ENCODE measurements around the gene WNT9A.
"Not testable (repeated sequence)": the region's sequence is repeated elsewhere in the genome, so short reads cannot be mapped to it uniquely, and the experiment has no call there.

WNT9A gene

DNA sequence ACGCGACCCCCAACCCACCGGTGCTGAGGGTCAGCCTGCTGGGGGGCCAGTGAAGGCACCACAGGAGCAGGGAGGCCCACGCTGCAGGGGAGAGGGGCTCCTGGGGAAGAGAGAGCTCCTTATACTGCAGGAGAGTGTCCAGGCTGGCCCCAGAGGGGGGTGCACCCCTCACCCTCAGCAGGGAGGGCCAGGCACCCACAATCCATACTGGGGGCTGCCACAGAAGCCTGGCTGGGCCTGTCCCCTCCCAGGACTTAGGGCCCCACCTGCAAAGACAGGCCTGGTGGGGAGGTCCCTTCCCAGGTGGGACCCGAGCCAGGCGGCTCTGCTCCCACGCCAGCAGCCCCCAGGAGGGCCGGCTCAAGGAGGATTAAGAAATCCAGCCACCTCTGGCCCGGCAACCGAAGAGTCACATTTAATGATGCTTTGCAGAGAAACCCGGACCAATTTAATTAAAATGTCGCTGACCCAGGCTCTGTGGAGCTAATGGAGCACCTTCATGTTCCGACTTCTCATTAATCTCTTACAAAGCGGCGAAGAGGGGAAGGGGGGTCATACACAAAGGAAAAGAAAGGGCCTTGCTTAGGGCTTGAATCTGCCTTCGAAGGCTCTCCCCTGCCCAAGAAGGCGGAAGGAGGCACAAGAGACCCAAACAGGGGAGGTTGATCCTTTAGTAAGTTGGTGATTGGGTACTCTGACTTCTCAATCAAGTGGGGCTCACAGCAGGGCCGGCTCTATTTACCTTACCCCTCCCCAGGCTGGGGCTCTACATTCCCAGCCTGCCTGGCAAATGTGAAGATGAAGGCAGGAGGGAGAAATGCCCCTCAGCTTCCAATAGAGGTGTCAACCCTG lies 25.0 kb downstream of the WNT9A start:
- no peak for DNase-seq

- DNase-seq, result no peak
Measured at GRCh38 chr1:227921461-227922185, 26.1 kb downstream of the WNT9A start.

- DNase-seq, result no peak
Measured at GRCh38 chr1:227920896-227921295, 26.8 kb downstream of the WNT9A start.

GRCh38 chr1:227920426-227920825 lies 27.3 kb downstream of the WNT9A start:
- DNase-seq, result no peak

DNA sequence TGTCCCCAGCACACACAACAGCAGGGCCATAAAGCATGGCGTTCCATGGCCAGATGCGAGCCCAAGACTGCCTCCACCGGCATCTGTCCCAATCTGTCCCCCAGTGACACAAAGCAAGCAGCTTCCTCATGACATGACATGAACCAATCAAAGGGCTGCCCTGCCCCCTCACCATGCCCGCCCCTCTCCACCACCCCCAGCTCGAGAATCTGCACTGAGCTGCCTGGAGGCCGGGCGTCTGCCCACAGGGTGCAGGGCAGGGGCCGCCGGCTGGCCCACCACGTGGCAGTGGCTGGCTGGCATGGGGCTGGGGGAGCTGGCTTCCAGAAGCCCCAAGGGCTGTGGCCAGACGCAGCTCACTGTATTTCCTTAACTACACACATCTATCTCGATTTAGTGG lies 27.8 kb downstream of the WNT9A start:
- DNase-seq, result no peak

DNA sequence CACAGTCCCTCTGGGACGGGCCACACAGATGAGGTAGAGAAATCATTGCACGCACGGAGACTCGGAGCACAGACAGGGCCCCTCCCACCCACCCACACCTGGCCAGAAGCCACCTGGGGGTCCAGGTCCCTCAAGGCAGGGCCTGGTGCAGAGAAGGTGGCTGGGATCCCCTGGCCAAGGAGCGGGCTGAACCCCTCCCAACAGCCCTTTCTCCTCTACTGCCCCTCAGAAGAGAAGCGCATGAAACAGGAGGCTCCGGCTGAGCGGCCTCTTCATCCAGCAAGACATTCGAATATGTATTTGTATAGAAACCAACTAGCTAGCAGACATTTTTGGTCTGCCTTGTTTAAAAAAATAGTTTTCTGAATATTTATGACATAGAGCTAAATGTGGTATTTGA lies 29.0 kb downstream of the WNT9A start:
- DNase-seq, result no peak

DNA sequence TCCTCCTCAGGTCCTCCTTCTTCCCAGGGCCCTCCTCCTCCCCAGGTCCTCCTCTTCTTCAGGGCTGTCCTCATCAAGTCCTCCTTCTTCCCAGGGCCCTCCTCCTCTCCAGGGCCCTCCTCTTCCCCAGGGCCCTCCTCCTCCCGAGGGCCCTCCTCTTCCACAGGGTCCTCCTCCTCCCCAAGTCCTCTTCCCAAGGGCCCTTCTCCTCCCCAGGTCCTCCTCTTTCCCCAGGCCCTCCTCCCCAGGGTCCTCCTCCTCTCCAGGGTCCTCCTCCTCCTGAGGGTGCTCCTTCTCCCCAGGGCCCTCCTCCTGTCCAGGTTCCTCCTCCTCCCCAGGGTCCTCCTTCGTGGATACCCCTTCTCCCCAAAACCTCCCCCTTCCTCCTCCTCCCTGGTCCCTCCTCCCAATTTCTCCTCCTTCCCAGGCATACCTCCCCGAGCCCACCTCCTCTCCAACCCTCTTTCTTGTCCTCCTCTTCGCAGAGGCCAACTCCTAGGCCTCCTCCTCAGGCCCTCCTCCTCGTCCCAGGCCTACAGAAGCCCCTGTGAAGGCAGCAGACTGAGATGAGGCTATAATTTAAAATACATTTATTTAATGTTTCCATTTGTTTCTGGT lies 29.5 kb downstream of the WNT9A start:
- no peak for DNase-seq

DNA sequence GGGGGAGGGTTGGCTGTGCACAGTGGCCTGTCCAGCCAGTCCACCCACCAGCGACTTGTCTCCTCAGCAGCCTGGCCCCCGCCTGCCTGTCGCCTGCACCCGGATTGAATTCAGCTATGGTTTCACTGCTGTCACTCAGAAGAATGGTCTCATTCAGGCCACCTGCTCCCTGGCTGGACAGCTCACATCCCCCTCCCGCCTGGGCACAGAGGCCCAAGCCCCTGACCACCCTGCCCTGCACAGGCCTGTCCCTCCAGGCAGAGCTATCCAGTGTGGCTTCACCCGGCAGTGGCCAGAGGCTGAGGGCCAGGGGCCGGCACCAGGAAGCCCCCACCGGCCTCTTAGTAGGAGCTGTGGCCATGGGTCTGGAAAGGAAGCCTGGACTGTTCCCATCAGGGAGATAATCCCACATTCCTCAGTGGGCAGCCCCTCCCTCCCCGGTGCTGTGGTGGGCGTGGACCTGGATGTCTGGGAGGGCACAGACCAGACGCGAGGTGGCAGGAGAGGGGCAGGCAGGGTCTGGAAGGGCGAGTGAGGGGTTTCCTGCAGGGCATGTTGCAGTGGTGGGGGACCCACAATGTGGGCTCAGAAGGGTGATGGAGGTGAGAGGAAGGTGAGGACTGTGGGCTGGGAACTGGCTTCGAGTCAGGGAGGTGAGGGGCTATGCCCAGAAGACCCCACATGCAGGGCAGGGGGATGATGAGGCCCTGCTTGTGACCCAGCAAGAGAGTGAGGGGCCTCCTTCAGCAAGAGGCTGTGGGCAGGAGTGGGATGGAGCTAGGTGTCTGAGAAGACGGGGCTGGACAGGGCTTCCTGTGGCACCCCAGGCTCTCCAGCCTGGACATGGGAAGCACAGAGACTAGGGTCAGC lies 30.4 kb downstream of the WNT9A start:
- no peak for DNase-seq

DNA sequence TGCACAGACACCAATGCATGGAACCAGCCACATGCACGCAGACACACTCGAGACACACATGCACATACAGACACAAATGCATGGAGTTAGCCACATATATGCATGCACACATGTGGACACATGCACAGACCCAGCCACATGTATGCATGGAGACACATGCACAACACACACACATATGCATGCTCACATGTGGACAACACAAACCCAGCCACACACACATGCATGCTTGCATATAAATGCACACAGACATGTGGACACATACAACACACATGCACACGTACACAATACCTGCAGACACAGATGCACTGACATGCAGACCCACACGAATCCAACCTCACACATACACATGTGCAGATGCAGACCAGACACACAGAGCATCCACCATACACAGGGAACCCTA lies 31.1 kb downstream of the WNT9A start:
- DNase-seq, result no peak

DNA sequence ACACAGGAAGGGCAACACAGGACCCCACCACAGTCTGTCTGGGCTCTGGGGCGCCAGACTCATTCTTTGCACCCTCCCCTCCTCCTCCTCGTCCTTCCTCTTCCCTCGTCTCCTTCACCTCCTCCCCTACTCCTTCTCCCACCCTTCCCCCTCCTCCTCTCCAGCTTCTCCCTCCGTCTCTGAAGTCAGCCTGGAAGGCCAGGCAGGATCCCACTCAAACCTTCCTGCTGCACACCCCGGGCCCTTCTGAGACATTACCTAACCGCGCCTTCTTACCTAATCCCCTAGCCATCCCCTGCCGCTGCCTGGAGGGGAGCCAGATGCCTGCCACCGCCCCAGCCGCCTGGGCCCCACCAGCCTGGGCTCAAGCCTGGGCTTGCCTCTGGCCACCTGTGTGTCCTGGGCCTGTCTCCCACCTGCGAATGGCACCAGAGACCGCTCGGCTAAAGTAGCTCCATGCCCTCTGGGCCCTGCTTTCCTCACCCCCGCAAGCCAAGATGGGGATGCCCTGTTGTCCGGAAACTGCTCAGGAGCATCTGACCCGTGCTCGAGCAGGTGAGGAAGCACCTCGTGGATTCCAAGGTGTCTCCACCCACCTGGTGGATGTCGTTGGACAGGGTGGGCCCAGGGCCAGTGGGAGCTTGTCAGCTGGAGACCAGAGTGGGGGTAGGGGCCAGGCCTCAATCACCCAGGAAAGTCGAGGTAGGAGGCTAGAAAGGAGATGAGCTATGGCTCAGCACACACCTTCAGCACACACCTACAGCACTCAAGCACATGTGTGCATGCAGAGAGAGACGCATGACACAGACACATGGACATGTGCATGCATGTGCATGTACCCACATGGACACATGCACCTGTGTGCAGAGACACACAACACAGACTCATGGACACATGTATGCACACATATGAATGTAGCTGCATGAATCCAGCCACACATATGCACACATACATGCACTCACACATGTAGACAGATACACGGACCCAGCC lies 31.9 kb downstream of the WNT9A start:
- no peak for DNase-seq

- DNase-seq, result no peak
Measured at GRCh38 chr1:227914801-227915563, 32.8 kb downstream of the WNT9A start.

- DNase-seq, result no peak
Measured at GRCh38 chr1:227913764-227914721, 33.7 kb downstream of the WNT9A start.

DNA sequence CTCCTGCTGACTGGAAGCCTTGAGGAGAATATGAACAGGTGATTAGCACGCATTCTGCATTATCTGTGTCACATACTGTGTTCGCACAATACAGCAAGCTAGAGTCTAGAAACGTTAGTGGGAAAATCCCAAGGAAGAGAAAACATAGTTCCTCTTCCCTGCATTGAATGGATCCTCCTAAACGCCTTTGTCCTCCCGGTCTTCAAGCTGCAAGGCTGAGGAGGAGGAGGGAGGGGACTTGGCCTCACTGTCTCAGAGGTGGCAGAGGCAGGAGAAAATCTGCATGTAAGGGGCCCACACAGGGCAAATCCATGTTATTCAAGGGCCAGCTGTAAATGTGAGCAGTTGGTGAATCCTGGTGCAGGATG lies 34.4 kb downstream of the WNT9A start:
- no peak for DNase-seq

GRCh38 chr1:227912866-227913265 lies 34.9 kb downstream of the WNT9A start:
- no peak for DNase-seq

DNA sequence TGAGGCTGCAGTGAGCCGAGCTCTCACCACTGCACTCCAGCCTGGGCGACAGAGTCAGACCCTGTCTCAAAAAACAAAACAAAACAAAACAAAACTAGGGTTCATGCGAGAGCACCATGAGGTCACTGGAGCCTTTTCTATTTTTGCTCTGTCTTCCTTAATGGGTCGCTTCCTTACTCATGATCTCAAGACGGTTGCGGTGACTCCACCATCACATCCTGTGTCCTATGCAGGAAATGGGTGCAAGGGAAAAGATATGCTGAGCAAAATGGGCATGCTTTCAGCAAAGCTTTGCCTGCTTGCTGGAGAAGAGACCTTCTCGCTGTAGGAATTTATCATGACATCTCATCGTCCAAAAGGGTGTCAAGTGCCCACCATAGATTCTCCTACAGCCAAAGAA lies 36.4 kb downstream of the WNT9A start:
- DNase-seq, result no peak

GRCh38 chr1:227910511-227911153 lies 37.1 kb downstream of the WNT9A start:
- no peak for DNase-seq

DNA sequence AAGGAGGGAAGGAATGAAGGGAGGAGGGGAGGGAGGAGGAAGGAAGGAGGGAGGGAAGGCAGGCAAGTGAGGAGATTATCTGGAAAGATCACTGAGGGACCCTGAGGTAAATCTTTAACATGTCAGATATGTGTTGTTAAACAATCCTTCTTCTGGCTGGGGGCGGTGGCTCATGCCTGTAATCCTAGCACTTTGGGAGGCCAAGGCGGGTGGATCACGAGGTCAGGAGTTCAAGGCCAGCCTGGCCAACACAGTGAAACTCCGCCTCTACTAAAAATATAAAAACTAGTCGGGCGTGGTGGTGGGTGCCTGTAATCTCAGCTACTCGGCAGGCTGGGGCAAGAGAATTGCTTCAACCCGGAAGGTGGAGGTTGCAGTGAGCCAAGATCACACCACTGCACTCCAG lies 37.8 kb downstream of the WNT9A start:
- DNase-seq, result not testable (repeated sequence)

GRCh38 chr1:227909188-227909587 lies 38.5 kb downstream of the WNT9A start:
- DNase-seq, result no peak

DNA sequence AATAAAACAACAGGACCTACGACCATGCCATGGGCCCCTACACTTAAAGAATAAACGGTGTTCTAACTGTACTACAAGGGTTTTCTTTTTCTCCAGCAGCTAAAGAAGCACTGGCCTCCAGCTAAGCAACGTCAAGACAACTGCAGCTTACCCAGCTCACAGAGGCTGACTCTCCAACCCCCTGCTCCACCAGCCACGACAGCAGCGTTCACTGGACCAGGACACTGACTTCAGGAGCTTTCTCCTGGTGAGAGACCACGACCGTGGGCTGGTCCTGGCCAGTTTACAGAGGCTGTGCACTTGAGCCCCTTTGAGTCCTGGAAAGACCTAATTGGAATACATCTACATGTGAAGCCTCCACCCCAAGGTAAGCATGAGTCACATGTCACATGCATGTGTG lies 39.4 kb downstream of the WNT9A start:
- no peak for DNase-seq
